ENCODE measurements around the gene DDN.

DNA sequence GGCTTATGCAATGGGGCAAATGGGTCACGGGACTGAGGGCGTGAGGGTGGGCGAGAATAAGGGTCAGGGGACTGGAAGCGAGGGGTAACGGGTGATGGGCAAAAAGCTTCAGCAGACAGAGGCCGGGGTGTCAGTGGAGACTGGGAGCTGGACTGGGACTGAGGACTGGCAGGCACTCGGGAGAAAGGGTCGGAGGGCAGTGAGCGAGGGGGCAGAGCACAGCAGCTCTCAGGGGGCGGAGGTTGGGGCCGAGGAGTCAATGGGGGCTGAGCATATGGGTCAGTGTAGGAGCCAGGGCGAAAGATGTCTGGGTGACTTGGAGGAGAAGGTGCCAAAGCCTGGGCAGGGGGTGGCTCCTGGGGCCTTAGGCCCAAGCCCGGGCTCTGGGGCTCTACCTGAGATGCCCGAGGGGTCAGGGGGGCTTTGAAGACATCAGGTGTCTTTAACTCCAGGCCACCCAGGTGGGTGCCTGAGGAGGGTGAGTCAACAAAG, 41.2 kb upstream of the DDN start:
- TF ChIP-seq, protein P1, sequence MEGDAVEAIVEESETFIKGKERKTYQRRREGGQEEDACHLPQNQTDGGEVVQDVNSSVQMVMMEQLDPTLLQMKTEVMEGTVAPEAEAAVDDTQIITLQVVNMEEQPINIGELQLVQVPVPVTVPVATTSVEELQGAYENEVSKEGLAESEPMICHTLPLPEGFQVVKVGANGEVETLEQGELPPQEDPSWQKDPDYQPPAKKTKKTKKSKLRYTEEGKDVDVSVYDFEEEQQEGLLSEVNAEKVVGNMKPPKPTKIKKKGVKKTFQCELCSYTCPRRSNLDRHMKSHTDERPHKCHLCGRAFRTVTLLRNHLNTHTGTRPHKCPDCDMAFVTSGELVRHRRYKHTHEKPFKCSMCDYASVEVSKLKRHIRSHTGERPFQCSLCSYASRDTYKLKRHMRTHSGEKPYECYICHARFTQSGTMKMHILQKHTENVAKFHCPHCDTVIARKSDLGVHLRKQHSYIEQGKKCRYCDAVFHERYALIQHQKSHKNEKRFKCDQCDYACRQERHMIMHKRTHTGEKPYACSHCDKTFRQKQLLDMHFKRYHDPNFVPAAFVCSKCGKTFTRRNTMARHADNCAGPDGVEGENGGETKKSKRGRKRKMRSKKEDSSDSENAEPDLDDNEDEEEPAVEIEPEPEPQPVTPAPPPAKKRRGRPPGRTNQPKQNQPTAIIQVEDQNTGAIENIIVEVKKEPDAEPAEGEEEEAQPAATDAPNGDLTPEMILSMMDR (IDR thresholded peaks at IDR 0.05 in 8 of 11, conservative IDR thresholded peaks at IDR 0.05 in 3 of 11): no peak
- no peak for TF ChIP-seq POLR2A (IDR thresholded peaks at IDR 0.05)

All from spleen (tissue), 7 donors.